NCI-H82 treated with DMSO at 0.1 percent for 48 hours (cell line): ENCODE results near the gene BABAM2.

Source experiments
- DNase-seq: peaks from one replicate; lab custom pipeline; 2025; ENCODE audit not compliant: unreplicated experiment; lab: John Stamatoyannopoulos, UW

Gene BABAM2

GRCh38 chr2:28271919-28272250 lies 381.4 kb downstream of the BABAM2 start:
- no peak for DNase-seq

- no peak for DNase-seq
Observed at GRCh38 chr2:28273751-28274150, 383.2 kb downstream of the BABAM2 start.

GRCh38 chr2:28274911-28275685 lies 384.6 kb downstream of the BABAM2 start:
- DNase-seq: no peak

GRCh38 chr2:28276076-28276618 lies 385.6 kb downstream of the BABAM2 start:
- DNase-seq: no peak

- DNase-seq: no peak
Observed at GRCh38 chr2:28276807-28277206, 386.3 kb downstream of the BABAM2 start.

- DNase-seq: no peak
Observed at GRCh38 chr2:28277466-28277865, 386.9 kb downstream of the BABAM2 start.

DNA sequence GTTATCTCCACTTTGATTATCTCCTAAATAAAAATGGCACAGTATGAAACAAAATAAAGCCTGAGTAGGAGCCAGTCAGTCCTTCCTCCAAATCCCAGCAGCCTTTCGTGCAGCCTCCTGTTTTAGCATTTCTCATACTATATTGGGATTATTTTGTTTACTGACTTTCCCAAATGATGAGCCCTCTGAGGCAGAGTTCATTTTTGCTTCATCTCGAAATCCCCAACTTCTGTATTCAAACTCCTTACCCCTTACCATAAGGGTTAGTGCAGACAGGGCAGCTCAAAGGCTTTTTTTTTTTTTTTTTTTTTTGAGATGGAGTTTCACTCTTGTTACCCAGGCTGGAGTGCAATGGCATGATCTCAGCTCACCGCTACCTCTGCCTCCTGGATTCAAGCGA lies 388.8 kb downstream of the BABAM2 start:
- no peak for DNase-seq

GRCh38 chr2:28280619-28281018 lies 390.1 kb downstream of the BABAM2 start:
- DNase-seq: no peak

DNA sequence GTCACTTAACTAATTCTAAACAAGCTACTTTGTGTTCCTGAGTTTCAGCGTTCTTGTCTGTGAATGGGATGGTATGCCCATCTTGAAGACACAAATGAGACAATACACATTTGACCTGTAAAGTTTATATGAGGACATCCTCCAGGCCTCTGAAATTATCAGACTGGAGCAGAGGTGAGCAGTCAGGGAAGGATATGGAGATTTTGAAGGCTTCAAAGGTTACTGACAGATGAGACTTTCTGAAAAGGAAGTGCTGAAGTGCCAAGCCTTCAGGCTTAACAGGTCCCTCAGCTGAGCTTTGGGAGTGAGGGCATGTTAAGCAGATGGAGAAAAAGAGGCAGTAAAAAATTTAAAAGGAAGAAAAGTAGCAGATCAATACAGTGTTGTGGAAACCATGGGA lies 391.2 kb downstream of the BABAM2 start:
- no peak for DNase-seq

GRCh38 chr2:28282248-28282647 lies 391.7 kb downstream of the BABAM2 start:
- no peak for DNase-seq

DNA sequence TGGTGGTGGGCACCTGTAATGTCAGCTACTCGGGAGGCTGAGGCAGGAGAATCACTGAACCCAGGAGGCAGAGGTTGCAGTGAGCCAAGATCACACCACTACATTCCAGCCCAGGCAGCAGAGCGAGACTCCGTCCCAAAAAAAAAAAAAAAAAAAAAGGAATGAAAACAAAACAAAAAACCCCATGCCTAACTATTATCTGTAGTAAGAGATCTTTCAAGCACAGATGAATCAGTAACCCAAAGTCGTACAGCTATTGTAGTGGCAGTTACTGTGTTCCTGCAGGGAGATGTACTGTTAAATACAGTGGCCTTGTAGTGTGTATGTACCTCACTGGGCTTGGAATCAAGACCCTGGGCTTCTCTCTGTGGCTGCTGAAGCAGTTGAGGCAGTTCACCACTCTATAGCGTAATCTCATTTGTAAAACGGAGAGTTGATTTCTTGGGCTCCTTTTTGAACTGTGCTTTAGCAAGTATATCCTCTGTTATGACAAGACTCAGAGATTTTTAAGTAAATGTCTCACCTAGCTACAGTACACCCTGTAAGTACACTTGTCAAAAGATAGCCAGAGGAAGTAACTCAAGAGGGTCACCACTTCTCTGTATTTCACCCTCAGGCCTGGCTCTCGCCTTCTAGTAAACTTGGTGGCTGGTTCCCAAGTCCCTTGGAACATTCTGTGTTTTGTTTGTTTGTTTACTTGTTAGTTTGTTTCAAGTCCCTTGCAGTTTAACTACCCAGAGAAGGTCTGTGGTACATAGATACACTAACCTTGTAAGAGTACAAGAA lies 392.5 kb downstream of the BABAM2 start:
- DNase-seq: no peak

DNA sequence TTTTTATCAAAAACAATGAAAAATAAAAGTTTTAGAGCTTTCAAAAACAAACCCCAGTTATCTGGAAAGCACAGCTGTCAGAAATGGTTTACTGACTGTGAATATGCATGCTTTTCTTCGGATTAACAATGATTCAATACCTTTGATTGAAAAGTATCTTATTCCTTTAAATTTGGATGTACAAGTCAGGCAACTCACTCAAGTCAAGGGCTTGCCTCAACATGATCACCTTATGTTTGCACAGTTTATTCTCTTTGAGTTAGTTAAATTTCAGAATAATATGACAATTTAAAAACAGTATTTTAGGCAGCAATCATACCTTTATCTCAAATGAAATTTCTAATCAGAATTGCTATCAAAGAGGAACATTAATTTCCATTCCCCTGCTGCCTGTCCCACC lies 393.3 kb downstream of the BABAM2 start:
- DNase-seq: no peak

- DNase-seq: no peak
Observed at GRCh38 chr2:28286678-28287077, 396.1 kb downstream of the BABAM2 start.

- no peak for DNase-seq
Observed at GRCh38 chr2:28287256-28287915, 396.9 kb downstream of the BABAM2 start.

GRCh38 chr2:28288620-28289019 lies 398.1 kb downstream of the BABAM2 start:
- DNase-seq: no peak

- DNase-seq: no peak
Observed at GRCh38 chr2:28291811-28292440, 401.4 kb downstream of the BABAM2 start.

- DNase-seq: no peak
Observed at GRCh38 chr2:28292491-28292890, 402.0 kb downstream of the BABAM2 start.

- DNase-seq: no peak
Observed at GRCh38 chr2:28293416-28293815, 402.9 kb downstream of the BABAM2 start.

DNA sequence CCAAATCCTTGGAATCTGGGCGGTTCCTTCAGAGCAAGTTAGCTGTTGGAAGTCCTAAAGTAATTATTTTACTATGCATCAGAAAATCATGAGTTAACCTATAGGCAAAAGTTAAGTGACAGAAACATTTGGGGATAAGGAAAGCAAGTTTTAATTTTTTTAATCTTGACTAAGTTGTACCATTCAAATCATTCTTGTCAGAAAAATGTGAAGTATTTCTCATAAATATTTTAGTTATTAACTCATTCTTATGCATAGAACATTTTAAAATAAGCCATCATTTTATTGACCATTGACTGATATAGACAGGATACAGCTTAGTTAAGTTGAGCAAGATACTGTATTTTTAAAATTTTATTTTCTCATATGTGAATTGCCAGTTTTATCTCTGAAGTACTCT lies 403.9 kb downstream of the BABAM2 start:
- no peak for DNase-seq

DNA sequence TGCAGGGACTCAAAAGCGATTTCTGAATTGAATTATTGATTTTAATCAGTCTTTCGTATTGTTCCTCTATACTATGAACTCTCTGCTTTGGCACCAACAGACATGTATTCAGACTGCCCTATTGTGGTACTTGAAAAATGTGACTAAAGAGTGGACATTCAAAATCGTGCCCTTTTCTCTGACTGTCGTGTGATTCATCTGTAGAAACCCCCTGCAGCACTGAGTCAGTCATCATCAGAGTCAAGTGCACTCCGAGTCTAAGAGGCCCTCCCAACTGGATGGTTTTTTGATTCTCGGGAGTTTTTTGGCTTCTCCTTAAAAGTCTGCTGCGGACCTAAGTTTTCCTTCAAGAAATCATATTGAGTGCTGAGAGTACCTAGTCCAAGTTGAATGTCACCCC lies 405.7 kb downstream of the BABAM2 start:
- no peak for DNase-seq

DNA sequence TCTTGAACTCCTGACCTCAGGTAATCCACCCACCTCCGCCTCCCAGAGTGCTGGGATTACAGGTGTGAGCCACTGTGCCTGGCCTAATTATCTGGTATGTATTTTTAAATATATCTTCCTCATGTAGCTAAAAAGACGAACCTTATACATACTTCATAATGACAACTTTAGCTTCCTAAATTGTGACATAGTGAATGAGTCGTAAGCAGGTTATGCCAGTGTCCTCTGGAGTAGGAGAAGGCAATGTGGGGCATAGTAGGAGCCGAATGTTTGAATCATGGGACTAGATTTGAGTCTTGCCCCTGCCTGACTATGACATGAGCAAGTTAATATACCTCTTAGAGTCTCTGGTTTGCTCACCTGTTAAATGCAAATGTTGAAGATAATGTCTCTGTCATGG lies 406.4 kb downstream of the BABAM2 start:
- no peak for DNase-seq
